Daoy (cell line): ENCODE results near the gene KCNJ10. TPM values are rescaled to one million over a fixed set of nuclear protein-coding genes. Genes with fewer than 3 reads are reported as not detected.
"Not testable (repeated sequence)": the region's sequence is repeated elsewhere in the genome, so short reads cannot be mapped to it uniquely, and the experiment has no call there.

ENCODE experiments used
- DNase-seq: peaks from one replicate; pipeline ENCODE4 v3.0.0-alpha.2; 2015; ENCODE audit warnings: low read depth
- total RNA-seq: library from RNA; depleted of rRNA; stranded (reverse); fragments of >200 nt; shearing (Covaris generic); gene quantifications from 2 replicates; pipeline ENCODE4 v1.2.3, GENCODE V29; 2014; rRNA removed

The KCNJ10 gene
- under 0.01 TPM in 1 of 2 replicates, not detected in the other for total RNA-seq

DNA sequence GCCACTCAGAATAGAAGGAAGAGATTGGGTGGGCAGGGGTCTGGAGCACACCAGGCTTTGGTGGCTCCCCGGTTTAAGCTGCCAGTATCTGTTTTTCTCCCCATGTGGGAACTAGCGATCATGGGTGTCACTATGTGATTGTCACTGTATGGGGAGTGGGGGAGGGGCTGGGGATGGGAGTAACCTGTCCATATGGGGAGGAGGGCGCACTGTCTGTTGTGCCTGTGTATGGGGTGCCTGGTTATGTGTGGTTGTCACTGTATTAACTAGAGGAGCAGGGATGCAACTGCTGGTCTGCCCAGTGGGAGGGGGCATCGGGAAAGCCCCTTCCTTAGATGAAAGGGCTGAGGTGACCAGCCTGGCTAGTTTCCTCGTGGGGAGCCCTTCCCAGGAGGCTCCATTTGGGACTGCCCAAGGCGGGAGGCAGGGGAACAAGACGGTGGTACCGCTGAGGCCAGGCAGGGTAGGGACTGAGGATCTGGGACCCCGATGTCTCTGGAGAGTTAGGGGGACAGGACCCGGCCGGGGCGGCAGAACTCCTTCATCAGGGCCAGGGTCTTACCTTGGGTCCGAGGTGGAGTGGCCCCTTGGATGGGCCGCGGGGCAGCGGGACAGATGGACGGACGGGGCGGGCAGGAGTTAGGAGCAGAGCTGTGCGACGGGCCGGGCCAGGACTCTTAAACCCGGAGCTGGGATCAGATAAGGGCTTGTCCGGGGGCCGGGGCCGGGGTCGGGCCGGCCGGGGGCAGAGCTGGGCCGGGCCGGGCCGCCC lies at the start of gene KCNJ10:
KCNJ10 (minus strand) TSS at position 701 of the 772 bp plus-strand sequence. CDS start 27,628 bp downstream, outside the sequence.
- DNase-seq, result no peak

DNA sequence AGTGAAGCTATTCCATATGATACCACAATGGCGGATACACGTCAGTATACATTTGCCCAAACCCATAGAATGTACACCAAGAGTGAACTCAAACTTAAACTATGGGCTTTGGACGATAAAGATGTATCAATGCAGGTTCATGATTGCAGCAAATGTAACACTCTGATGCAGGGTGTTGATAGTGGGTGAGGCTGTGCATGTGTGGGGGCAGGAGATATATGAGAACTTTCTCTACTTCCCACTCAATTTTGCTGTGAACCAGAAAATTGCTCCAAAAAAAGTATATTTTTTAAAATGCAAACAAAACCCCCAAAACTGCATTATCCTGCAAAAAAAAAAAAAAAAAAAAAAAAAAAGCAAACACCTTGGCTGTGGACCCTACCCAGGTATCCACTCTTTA lies 49.0 kb upstream of the KCNJ10 start:
- DNase-seq, result no peak

DNA sequence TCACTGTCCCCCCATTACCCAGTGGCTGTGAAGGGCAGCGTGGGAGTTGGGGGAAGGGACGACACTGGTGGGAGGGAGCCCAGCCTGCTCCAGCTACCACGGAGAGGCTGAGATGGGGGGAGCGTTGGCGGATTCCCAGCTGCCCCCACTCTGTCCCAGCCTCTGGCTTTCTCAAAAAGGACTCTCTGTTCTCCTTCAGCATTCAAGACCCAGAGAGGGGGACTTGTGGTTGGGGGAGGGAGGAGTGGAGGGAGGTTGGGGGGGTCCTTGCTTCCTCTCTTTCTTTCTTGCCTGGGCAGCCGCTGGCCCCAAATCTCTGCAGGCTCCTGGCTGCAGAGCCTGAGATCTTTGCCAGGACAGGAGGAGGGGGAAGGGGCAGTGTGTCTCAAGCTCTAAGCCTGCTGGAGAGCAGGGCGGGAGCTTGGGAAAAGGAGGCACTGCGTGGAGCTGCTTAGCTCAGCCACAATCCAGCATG lies 47.8 kb upstream of the KCNJ10 start:
- DNase-seq, result no peak

- DNase-seq, result no peak
Observed at GRCh38 chr1:160117300-160117699, 47.3 kb upstream of the KCNJ10 start.

DNA sequence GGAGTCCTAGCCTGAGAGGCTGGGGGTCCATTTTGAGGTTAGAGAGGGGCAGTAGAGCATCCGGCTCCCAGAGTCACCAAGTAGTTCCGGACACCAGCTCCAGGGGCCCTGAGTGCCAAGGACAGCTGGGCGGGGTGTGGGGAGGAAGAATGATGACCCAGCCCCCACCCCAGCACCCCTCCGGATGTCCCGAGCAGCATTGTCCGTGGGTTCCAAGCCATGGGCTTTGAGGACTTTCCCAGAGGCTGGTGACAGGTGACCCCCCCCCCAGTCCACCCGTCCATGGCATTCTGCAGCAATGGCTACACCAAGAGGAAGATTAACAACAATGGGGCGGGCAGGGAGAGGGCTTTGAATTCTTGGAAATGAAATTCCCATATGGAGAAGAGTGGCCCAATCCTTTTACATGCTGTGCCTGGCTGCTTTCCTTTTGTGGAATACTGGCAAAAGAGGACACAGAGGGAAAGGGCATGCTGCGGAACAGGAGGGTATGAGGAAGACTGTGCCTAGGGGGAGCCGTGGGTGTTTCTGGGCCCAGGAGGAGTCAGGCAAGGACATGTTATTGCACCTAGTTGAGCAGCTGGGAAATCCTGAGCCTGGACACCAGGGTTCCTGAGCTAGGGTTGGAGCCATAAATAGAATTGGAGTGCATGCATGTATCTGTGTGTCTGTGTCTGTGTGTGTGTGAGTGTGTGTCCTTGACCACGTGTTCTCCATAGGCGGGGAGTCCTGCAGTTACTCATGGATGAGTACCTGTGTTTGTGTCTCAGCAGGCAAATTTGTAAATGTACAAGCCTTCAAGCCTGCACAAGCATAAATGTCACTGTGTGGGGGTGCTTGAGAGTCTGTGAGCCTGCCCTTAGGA lies 46.6 kb upstream of the KCNJ10 start:
- DNase-seq, result no peak

GRCh38 chr1:160115545-160116282 lies 45.8 kb upstream of the KCNJ10 start, which contains the start of gene ATP1A2:
Gene ATP1A2, plus strand, starts transcription at chr1:160115759. Its CDS starts 103 bp downstream, at chr1:160115862.
- no peak for DNase-seq

- no peak for DNase-seq
Observed at GRCh38 chr1:160114085-160114484, 44.1 kb upstream of the KCNJ10 start.

- no peak for DNase-seq
Observed at GRCh38 chr1:160113407-160113806, 43.4 kb upstream of the KCNJ10 start.

DNA sequence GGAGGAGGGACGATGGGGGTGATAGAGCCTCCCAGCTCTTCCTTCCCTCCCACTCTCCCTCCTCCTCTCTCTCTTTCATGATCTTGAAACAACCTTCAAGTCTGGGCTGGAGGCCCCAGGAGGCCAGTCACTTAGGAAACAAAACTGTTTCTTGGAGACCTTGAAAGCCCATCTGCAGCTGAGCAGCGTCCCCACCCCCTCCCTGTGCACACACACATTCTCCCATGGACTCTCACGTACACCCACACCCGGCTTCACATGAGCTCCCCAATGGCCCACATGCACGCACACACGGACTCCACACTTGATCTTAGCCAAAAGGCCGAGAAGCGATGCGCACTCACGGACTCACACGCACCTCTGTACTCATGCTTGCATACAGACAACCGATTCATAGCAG lies 42.4 kb upstream of the KCNJ10 start:
- DNase-seq, result no peak

DNA sequence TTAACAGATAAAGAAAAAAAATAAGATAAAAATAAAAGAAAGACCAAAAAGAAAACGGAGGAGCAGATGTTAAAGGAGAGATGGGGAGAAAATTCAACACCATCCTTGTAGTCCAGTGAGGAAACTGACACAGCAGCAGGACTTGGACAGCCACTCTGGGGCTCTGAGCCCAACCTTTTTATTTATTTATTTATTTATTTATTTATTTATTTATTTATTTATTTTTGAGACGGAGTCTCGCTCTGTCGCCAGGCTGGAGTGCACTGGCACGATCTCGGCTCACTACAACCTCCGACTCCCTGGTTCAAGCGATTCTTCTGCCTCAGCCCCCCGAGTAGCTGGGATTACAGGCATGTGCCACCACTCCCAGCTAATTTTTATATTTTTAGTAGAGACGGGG lies 41.5 kb upstream of the KCNJ10 start:
- DNase-seq, result not testable (repeated sequence)

DNA sequence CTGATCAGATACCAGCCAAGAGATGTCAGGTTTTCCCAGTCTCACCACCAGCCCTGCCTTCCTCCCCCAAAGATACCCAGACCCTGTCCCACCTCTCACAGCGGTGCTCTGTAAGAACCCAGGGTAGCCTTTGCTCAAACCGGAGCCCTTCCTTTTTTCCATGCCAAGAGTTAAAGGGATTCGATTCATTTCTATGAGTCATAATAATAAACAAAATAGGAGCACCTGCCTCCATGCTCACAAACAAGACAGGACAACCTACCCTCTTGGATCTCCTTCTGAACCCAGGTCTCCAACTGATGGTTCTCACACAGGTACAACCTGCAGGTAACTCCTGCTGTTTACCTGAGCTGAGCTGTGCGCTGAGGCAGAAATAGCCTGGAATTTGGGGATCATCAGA lies 39.7 kb upstream of the KCNJ10 start:
- no peak for DNase-seq

DNA sequence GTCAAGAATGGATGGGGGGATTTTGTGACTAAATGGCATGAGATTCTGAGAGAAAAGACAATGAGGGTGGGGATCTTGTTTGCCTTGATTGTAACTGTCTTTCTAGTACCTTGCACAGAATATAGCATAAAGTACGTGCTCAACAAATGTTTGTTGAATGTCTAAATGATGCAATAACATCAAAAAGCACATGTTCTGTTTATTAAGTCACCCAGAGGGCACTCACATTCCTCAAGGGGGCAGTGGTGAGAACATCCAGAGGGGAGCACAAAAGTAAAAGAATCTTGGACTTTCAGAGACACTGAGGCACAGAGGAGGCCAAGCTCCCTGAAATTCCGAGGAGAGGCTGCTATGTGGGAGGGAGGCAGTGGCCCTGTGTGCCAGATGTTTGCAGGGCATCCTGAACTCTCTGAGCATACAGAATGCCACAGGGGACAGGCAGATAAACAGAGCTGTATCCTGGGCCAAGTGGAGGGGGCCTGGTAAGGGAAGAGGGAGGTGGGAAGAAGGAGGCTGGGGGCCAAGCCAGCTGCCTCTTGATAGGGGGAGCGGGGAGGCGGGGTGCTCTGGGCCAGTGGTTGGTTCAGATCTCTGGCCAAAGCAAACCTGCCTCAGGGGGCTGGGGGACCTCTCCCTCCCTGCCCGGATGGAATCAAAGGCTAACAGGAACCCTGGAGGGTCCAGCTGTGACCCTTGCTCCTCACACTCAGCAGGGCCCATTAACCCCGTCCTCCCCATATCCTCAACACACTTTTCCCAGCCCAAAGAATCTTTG lies 39.1 kb upstream of the KCNJ10 start:
- peak; percentile 40 for DNase-seq

DNA sequence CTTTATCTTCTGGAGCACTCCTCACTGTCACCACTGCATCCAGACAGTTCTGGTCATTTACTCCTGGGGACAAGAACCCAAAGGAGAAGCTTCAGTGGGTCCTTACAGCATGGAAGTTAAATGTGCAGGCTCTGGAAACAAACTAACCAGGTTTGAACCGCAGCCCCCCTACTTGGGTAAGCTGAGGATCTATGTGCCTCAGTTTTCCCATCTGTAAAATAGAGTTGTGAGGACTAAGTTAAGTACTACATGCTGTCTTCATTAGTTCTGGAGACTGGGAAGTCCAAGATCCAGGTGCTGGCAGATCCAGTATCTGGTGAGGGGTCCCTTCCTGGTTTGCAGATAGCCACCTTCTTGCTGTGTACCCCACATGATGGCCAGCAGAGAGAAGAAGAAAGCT lies 37.6 kb upstream of the KCNJ10 start:
- no peak for DNase-seq

DNA sequence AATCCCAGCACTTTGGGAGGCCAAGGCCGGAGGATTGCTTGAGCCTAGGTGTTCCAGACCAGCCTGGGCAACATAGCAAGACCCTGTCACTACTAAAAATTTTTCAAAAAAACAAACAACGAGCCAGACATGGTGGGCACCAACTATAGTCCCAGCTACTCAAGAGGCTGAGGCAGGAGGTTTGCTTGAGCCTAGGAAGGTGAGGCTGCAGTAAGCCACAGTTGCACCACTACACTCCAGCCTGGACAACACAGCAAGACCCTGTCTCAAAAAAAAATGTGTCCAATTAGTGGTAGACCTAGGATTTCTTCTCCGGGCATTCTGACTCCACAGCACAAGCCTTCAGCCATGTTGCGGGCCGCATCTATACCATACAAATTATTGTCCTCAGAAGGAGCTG lies 35.2 kb upstream of the KCNJ10 start:
- DNase-seq, result no peak

GRCh38 chr1:160104486-160104885 lies 34.5 kb upstream of the KCNJ10 start:
- no peak for DNase-seq

GRCh38 chr1:160103658-160104408 lies 33.9 kb upstream of the KCNJ10 start:
- no peak for DNase-seq

DNA sequence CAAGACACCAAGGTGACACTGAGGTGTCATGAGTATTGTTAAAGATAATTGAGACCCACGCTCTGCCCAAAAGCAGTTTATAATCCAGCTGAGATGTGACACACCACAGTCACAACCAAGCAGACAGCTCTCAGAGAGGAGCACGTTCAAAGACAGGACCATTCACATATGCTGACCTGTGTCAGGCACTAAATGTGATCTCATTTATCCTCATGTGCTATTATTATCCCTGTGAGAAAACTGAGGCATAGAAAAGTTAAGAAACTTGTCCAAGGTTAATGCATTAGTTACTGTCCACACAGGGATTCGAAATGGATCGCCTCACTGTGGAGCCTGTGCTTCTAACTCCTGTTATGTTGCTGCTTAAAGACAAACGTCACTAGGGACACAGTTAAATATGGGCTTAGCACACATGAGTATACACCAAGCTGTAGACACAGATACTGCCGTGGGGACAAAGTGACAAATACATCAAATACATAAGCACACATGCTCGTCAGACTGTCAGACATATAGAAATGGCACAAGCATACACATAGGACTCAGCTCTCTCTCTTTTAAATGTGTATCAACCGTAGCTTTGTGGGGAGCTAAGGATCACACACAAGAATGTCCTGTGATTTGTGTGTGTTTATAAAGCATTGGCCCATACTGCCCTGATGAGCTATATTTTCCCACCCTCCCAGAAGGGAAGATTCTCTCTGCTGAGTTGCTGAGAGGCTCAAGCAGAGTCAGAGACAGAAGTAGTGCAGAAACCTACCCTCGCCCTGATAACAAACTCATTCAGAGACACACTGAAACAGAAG lies 32.0 kb upstream of the KCNJ10 start:
- DNase-seq, result no peak

- peak; percentile 71 for DNase-seq
Observed at GRCh38 chr1:160101037-160101716, 31.2 kb upstream of the KCNJ10 start.
